H1 (cell line): Measurements from ENCODE around the gene OMA1.

Experiments
- ATF2 ChIP-seq: IDR thresholded peaks from 2 replicates; pipeline ENCODE4 v1.6.1; 2012; ENCODE audit warnings: low read length, inconsistent platforms
- EZH2 ChIP-seq: fragments of 200-600 bp; sonication (generic); IDR thresholded peaks from 2 replicates; pipeline ENCODE4 v1.7.1; 2012; ENCODE audit warnings: low read depth, mild to moderate bottlenecking, moderate library complexity, low read length, inconsistent platforms; ENCODE audit not compliant: severe bottlenecking
- PHF8 ChIP-seq: fragments of 200-600 bp; sonication (generic); conservative IDR thresholded peaks from 2 replicates; pipeline ENCODE4 v1.7.1; 2012; ENCODE audit warnings: low read depth, mild to moderate bottlenecking, inconsistent platforms, low read length, moderate library complexity
- POLR2A ChIP-seq, 2 experiments: IDR thresholded peaks; 1 replicate in 1 of 2; 2 replicates in 1 of 2; pipeline ENCODE4 v1.6.1; 2011; ENCODE audit warnings: low read depth in 2 of 2, low read length in 2 of 2, mild to moderate bottlenecking in 2 of 2; ENCODE audit errors: control extremely low read depth in 1 of 2
- RAD21 ChIP-seq, 2 experiments: IDR thresholded peaks in 1 of 2; conservative IDR thresholded peaks in 1 of 2; 2 replicates each; pipeline ENCODE4 v1.6.1; 2011; ENCODE audit warnings: low read depth in 2 of 2, low read length in 2 of 2, improper control_type of control experiment in 1 of 2, inconsistent platforms in 1 of 2, mild to moderate bottlenecking in 1 of 2, moderate library complexity in 1 of 2
- RNF2 ChIP-seq: fragments of 200-900, 300-1000 bp; sonication (generic); IDR thresholded peaks from 2 replicates; pipeline ENCODE4 v1.7.1; 2016; ENCODE audit warnings: borderline replicate concordance, low read depth, mild to moderate bottlenecking, antibody characterized with exemption, low read length; ENCODE audit not compliant: poor library complexity, severe bottlenecking; ENCODE audit errors: missing control alignments
- SAP30 ChIP-seq: fragments of 300-600 bp; sonication (generic); IDR thresholded peaks from 2 replicates; pipeline ENCODE4 v1.7.1; 2012; ENCODE audit warnings: low read length, moderate library complexity, mild to moderate bottlenecking, inconsistent platforms; ENCODE audit not compliant: insufficient read depth, insufficient replicate concordance
- SRF ChIP-seq: IDR thresholded peaks from 2 replicates; pipeline ENCODE4 v1.6.1; 2011; ENCODE audit warnings: mild to moderate bottlenecking, low read depth, low read length, moderate library complexity
- TBP ChIP-seq: IDR thresholded peaks from 2 replicates; pipeline ENCODE4 v1.6.1; 2011; ENCODE audit warnings: low read depth, low read length, improper control_type of control experiment
- YY1 ChIP-seq: IDR thresholded peaks from 2 replicates; pipeline ENCODE4 v1.6.1; 2011; ENCODE audit warnings: low read depth, mild to moderate bottlenecking, low read length
- TF ChIP-seq, protein P1 (sequence below), 3 experiments: IDR thresholded peaks; 1 replicate in 2 of 3; 2 replicates in 1 of 3; pipeline versions ENCODE4 v1.5.1 to v1.6.1; 2011; ENCODE audit warnings: low read length in 3 of 3, mild to moderate bottlenecking in 3 of 3, inconsistent platforms in 2 of 3, low read depth in 1 of 3, moderate library complexity in 1 of 3; ENCODE audit not compliant: insufficient read depth in 1 of 3; ENCODE audit errors: control extremely low read depth in 1 of 3

- TF ChIP-seq PHF8: no peak
- TF ChIP-seq, protein P1, sequence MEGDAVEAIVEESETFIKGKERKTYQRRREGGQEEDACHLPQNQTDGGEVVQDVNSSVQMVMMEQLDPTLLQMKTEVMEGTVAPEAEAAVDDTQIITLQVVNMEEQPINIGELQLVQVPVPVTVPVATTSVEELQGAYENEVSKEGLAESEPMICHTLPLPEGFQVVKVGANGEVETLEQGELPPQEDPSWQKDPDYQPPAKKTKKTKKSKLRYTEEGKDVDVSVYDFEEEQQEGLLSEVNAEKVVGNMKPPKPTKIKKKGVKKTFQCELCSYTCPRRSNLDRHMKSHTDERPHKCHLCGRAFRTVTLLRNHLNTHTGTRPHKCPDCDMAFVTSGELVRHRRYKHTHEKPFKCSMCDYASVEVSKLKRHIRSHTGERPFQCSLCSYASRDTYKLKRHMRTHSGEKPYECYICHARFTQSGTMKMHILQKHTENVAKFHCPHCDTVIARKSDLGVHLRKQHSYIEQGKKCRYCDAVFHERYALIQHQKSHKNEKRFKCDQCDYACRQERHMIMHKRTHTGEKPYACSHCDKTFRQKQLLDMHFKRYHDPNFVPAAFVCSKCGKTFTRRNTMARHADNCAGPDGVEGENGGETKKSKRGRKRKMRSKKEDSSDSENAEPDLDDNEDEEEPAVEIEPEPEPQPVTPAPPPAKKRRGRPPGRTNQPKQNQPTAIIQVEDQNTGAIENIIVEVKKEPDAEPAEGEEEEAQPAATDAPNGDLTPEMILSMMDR (IDR thresholded peaks at IDR 0.05; ENCODE audit: control extremely low read depth in 1 of 3, insufficient read depth in 1 of 3, low read depth in 1 of 3, low read length in 3 of 3): no peak
- TF ChIP-seq ATF2: no peak
- no peak for TF ChIP-seq RAD21 (IDR thresholded peaks at IDR 0.05 in 1 of 2, conservative IDR thresholded peaks at IDR 0.05 in 1 of 2; ENCODE audit: low read depth in 2 of 2, low read length in 2 of 2)
- TF ChIP-seq POLR2A (IDR thresholded peaks at IDR 0.05; ENCODE audit: control extremely low read depth in 1 of 2, low read depth in 2 of 2, low read length in 2 of 2): no peak
- TF ChIP-seq RNF2: no peak
- no peak for TF ChIP-seq SRF
- no peak for TF ChIP-seq EZH2
- no peak for TF ChIP-seq TBP
- no peak for TF ChIP-seq YY1
- no peak for TF ChIP-seq SAP30
Measured at GRCh38 chr1:58573138-58573537, 26.6 kb upstream of the OMA1 start.
